Activated CD4-positive, alpha-beta T cell treated with anti-CD3 and anti-CD28 coated beads for 1 hour (primary cell): ENCODE results near the gene EIF4EBP3.

Source experiments
- DNase-seq: peaks from one replicate; pipeline ENCODE4 v3.0.0-alpha.2; 2020

Gene EIF4EBP3

DNA sequence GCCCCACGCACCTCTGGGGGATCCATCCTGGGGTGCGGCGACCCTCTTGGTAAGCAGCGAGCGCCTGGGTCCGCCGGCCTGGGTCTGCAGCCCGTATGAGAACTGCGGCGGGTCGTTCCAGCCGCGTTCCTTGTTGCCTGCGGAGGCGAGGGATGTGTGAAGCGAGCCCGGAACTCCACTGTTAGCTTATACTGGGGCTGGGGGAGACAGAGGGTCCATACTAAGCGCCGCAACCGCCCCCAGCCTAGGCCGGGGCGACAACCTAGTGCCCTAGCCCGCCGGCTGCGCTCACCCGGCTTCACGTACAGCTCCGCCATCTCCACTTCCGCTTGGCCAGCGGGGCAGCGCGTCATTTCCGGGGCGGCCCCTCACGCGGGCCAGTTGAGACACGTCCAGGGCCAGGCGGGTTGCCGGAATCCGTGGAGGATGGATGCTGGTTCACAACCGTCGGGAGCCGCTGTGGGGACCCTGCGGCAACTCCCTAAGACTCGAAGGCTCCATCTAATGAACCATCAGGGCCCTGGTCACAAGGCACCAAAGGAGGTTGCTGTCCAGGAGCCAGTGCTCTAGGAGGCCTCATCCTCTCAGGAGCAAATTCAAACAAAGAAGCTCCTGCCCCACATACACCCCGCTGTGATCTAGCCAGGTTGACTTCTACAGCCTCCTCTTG, 9.8 kb downstream of the EIF4EBP3 start, which contains the start of gene SRA1:
Gene SRA1, minus strand, starts transcription at position 338 of the 670 bp plus-strand sequence. Its CDS starts 21 bp downstream, at position 317.
- DNase-seq = peak; percentile 68

DNA sequence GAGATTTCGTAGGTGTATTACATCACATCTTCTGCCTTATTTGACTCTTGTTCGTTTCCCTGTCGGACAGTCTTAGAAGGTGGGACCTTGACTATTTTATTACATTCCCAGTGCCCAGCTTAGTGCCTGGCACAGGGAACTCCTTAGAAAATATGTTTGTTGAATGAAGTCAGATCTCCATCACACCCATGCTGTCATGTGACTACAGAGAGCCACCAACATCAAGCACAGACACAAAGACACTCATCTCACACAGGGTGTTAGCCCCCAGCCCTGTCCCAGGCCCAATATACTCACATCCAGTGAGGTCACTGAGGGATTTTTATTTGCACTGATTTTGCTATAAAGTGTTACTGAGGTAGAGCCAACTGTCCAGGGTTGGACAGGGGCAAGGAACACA, 10.5 kb downstream of the EIF4EBP3 start:
- no peak for DNase-seq

DNA sequence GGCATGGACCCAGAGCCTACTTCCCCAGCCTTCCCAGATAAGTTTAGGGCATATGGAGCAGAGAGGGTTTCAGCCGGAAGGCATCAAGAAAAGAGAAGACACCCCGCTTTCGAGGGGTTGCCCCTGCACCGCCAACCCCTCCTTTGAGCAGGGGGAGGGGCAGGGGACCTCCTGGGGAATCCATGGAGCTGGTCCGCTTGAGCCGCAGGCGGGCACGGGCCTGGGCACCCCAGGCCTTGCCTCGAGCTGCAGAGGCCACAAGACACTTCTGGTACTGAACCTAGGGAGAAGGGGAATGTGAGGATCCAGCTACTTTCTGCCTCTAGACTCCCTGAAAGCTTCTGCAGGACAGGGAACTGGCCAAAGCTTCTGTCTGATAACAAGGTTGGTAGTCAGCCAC, 11.1 kb downstream of the EIF4EBP3 start:
- DNase-seq = no peak

DNA sequence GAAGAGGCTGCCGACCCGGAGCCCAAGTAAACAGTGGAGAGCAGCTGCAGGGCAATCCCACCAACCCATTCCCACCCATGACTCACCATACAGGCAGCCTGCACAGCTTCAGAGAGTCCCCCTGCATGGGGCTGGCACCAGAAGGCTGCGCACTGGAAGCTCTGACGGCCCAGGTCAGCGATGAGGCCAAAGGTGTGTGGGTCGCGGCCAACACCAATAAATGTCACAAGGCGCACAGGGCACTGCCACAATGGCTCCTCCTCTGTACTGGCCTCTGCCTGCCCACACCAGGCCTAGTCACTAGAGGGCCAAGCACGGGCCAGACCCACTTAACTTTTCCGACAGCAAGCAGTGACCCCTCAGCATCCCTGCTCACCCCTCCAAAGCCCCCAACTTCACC, 12.8 kb downstream of the EIF4EBP3 start:
- DNase-seq = no peak

GRCh38 chr5:140561753-140562523, 14.5 kb downstream of the EIF4EBP3 start:
- DNase-seq = no peak

DNA sequence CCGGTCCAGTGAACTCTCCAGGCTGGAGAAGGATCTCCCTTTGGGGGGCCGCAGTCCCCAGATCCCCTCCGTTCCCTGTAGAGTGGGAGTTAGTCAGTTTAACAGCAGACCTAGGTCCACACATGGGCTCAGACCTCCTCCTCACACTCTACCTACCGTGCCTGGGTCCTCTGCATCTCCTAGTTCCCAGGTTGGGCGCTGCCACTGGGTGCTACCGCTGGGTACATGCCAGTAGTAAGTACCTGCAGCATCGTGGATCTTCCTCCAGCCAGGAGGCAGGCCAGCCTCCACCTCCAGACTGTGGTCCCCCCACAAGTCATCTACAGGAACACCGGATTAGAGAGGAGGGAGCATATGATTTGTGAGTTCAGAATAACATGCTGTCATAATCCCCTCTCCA, 16.1 kb downstream of the EIF4EBP3 start:
- no peak for DNase-seq

DNA sequence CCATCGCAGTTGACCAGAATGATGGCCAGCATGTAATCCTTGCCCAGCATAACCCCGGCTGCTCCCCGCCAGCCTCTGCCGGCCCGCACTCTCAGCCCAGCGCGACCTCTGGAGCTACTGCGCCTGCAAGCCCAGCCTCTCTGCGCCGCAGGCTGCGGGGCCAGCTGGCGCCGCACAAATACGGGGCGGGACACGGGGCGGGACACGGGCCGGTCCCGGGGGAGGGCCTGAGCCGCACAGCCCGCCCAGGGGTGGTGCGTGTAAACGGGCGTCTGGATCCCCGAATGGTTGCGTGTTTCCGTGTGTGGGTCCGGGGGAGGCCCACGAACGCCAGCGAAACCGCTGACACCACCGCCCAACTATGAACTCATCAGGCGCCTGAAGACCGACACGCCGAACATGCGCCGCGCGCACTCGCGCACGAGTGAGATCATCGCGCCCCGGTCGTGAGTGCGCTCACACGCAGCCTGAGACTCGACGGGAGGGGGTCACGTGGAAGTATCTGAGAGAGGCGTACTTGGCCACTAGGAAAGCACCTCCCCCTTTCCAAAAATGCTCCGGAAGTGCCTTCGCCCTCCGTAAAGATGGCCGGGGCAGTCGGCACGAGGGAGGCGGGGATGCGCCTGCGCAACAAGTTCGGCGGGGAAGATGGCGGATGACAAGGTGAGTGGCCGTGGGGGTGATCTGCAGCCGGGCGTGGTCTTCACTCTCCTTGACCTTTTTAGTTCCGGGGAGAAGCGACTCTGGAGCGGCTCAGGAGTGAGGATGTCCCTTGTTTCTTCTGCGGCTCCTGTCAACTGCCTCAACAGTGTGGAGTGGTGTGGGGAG, 16.9 kb downstream of the EIF4EBP3 start, which contains the start of the genes APBB3 and SLC35A4:
Gene APBB3, minus strand, starts transcription at position 403 of the 828 bp plus-strand sequence. Its CDS starts 353 bp downstream, at position 50.
Gene SLC35A4, plus strand, starts transcription at position 633 of the 828 bp plus-strand sequence. CDS start 2,342 bp downstream, outside the sequence.
- DNase-seq = peak; percentile 95

- no peak for DNase-seq
Measured at GRCh38 chr5:140565024-140565779, 17.7 kb downstream of the EIF4EBP3 start.

- no peak for DNase-seq
Measured at GRCh38 chr5:140565780-140566095, 18.3 kb downstream of the EIF4EBP3 start.

GRCh38 chr5:140566665-140567064, 19.2 kb downstream of the EIF4EBP3 start:
- DNase-seq = no peak

DNA sequence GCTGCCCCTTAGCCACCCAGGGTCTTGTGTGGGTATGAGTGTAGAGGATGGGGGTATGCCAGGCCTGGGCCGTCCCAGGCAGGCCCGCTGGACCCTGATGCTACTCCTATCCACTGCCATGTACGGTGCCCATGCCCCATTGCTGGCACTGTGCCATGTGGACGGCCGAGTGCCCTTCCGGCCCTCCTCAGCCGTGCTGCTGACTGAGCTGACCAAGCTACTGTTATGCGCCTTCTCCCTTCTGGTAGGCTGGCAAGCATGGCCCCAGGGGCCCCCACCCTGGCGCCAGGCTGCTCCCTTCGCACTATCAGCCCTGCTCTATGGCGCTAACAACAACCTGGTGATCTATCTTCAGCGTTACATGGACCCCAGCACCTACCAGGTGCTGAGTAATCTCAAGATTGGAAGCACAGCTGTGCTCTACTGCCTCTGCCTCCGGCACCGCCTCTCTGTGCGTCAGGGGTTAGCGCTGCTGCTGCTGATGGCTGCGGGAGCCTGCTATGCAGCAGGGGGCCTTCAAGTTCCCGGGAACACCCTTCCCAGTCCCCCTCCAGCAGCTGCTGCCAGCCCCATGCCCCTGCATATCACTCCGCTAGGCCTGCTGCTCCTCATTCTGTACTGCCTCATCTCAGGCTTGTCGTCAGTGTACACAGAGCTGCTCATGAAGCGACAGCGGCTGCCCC, 19.8 kb downstream of the EIF4EBP3 start:
- DNase-seq = no peak

DNA sequence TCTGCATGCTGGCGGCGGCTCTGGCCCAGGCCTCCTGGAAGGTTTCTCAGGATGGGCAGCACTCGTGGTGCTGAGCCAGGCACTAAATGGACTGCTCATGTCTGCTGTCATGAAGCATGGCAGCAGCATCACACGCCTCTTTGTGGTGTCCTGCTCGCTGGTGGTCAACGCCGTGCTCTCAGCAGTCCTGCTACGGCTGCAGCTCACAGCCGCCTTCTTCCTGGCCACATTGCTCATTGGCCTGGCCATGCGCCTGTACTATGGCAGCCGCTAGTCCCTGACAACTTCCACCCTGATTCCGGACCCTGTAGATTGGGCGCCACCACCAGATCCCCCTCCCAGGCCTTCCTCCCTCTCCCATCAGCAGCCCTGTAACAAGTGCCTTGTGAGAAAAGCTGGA, 20.4 kb downstream of the EIF4EBP3 start:
- DNase-seq = no peak

- no peak for DNase-seq
Measured at GRCh38 chr5:140568443-140569063, 21.1 kb downstream of the EIF4EBP3 start.

DNA sequence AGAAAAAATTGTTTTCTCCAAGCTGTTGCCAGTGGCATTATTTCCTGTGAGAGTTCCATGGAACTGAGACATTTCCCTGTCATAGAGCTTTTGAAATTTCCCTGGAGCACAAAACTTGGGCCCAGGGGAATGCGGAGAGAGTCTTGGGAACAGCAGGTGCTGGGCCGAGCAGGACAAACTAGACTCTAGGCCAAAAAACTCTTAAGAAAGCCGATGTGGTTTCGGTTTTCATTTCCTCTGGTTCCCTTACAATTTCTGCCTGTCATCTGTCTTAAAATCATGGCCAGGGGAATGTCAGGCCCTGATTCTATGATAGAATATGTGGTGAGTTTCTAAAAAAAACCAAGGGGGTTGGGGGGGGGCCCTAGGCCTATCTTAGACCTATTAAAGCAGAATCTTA, 21.7 kb downstream of the EIF4EBP3 start:
- DNase-seq = no peak

DNA sequence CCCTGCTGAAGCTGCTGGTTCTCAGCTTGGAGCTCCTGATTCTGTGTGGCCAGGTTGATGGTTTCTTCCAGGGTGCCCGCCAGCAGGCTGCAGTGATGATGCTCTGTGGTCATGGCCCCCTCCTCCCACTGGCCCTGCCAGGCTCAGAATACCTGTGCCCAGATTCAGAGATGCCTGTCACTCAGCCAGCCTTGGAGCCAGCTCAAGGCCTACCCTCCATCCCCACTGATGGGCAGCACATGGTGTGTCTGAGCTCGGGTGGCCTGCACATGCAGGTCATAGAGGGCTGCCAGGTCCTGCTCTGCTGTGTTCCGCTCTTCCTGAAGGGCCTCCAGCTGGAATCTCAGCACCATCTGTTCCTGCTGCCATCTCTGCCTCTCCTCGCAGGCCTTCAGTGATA, 22.6 kb downstream of the EIF4EBP3 start:
- DNase-seq = no peak

DNA sequence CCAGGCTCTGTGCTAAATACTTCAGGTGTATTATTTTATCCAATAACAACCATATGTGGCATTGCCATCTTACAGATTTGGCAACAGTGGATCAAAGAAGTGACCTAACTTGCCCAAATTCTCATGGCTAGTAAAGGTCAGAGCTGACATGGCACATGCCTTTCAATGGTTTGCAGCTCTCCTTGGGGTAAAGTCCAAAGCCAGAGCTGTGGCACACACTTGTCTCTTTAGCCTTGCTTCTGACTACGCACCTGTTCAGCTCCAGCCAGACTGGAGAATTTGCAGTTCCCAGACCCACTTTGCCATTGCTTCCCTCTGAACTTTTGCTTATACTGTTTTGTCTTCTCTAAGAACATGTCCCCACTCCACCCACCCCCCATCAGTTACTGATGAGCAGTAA, 23.0 kb downstream of the EIF4EBP3 start:
- DNase-seq = no peak

DNA sequence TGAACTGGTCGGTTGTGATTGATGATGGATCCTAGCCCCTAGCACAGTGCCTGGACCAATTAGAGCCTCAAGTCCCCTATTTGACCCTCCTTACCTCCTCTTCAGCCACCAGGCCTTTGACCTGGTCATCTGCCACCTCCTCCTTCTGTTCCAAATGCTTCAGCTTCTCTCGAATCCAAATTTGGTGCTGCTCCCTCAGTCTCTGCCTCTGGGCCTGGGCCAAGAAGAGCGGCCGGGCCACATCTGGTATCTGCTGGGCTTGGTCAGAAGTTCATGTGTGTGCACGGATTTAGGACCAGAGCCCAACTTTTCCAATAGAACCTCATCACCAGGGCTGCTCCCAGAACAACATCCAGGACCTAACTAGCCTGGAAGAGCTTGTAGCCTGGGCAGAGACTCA, 23.6 kb downstream of the EIF4EBP3 start:
- DNase-seq = no peak

GRCh38 chr5:140573683-140574082, 26.2 kb downstream of the EIF4EBP3 start:
- no peak for DNase-seq

GRCh38 chr5:140574165-140574564, 26.7 kb downstream of the EIF4EBP3 start:
- no peak for DNase-seq

DNA sequence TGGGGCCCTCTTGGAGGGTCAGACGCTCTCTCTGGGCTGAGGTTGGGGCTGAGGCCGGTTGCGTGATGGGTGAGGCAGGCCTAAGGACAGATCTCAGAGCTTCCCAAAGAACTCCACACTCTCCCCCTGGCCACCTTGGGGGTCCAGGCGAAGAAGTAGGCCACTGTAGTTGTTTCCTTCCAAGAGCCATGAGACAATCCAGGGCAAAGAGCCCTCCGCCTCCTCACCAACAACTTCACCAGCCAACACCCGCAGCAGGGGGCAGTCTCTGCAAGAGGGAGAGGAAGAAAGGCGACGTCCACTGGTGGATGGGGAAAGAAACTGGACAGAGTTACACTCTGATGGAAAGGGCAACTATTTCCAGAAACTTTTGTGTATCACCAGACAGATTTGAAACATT, 27.8 kb downstream of the EIF4EBP3 start:
- DNase-seq = no peak

DNA sequence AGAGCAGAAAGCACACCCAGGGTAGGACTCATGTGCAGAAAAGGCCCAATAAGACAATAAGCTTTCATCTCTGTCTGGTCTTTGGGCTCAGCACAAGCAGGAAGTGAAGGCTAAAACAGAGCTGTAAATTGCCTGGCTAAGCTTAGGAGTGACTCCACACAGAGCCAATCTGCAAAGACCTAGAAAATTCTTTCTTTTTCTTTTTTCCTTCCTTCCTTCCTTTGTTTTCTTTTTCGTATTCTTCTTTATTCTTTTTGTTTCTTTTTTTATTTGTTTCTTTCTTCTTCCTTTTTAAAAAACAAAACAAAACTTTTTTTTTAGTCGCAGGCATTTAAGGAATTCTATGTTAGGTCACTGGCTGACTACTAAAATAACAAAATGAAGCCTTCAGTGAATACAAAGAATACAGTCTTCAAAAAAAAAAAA, 29.3 kb downstream of the EIF4EBP3 start:
- no peak for DNase-seq
